HL-60 (cell line): Measurements from ENCODE around the gene ZNF761.

Experiments used
- DNase-seq, 2 experiments: peaks; one replicate each; pipeline ENCODE4 v3.0.0-alpha.2; 2010 to 2020; ENCODE audit warnings: low read depth in 1 of 2, low spot score in 1 of 2
- H3K27ac ChIP-seq: fragments of 250-450 bp; sonication (Bioruptor Pico); replicated peaks from 2 replicates; pipeline ENCODE4 v1.5.1; 2020; ENCODE audit warnings: mild to moderate bottlenecking, moderate library complexity
- H3K27me3 ChIP-seq: fragments of 250-450 bp; sonication (Bioruptor Pico); 2 replicates; pipeline ENCODE4 v1.5.1; 2021; ENCODE audit warnings: mild to moderate bottlenecking, moderate library complexity; ENCODE audit not compliant: insufficient read depth, poor library complexity, severe bottlenecking
- H3K4me3 ChIP-seq: replicated peaks from 2 replicates; pipeline ENCODE4 v1.5.1; 2011; ENCODE audit warnings: mild to moderate bottlenecking, control low read depth, low read length; ENCODE audit not compliant: insufficient read depth
- GABPA ChIP-seq: IDR thresholded peaks from 2 replicates; pipeline ENCODE4 v1.6.1; 2012; ENCODE audit warnings: low read depth
- POLR2AphosphoS5 ChIP-seq: IDR thresholded peaks from 2 replicates; pipeline ENCODE4 v1.6.1; 2012; ENCODE audit warnings: low read depth
- SPI1 ChIP-seq: IDR thresholded peaks from 2 replicates; pipeline ENCODE4 v1.6.1; 2012; ENCODE audit warnings: low read depth, mild to moderate bottlenecking, borderline replicate concordance
- long read RNA-seq: library from polyadenylated mRNA; unstranded; transcript quantifications from one replicate; pipeline ENCODE4 v2.0.0, GENCODE V29; 2020
- TF ChIP-seq, protein P1 (sequence below): IDR thresholded peaks from one replicate; pipeline ENCODE4 v1.5.1; 2011; ENCODE audit warnings: low read length, control low read depth, inconsistent platforms; ENCODE audit not compliant: insufficient read depth
- TF ChIP-seq, protein P2 (sequence below): IDR thresholded peaks from 2 replicates; pipeline ENCODE4 v1.6.1; 2012; ENCODE audit warnings: low read depth; ENCODE audit not compliant: insufficient replicate concordance

The ZNF761 gene
- long read RNA-seq, partial matches to known transcripts: 1 of 7 reads
- long read RNA-seq, other reads (novel, unspliced or antisense): 6 of 7 reads

DNA sequence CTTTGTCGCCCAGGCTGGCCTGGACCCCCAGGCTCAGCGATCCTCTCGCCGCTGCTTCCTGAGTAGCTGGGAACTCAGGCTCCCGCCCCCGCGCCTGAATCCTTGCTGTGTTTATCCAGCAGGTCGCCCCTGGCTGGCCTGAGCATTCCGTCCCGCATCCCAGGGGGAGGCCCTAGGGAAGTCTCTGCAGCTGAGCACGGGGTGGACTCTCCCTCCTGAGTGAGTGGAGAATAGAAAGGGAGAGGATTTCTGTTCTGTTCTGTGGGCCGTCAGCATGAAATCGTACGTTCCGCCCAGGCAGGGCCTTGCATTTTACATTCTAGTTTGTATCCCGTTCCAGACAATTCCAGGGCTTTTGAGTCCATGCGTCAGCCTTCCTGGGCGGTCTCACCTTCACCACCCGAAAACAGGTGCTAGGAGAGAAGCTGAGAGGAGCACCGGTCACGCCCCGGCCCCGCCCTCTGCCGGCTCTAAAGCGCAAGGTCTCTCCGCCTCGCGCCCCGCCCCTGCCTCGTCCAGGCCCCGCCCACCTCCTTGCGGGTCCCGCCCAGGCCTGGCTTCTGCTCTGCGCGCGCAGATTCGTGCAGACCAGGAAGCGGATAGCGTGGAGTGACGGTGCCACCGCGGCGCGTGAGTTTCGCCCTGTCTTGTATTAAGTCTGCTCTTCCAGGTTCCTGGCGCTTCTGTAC, at the start of gene ZNF761:
ZNF761 (plus strand) TSS at position 586 of the 689 bp plus-strand sequence. CDS start 15,285 bp downstream, outside the sequence.
- Histone ChIP-seq H3K27me3 (no peaks in the 10 kb centered on the region), H3K27ac (peak within 1 kb of the TSS; percentile 85), H3K4me3 (peak within 1 kb of the TSS; percentile 81)
- peak; percentile 87 to 93 for DNase-seq
- TF ChIP-seq GABPA (no peak), POLR2AphosphoS5 (peak; percentile 83)

- H3K27me3 ChIP-seq: no peaks in the 10 kb centered on the region
- no peak for DNase-seq
- TF ChIP-seq, protein P1, sequence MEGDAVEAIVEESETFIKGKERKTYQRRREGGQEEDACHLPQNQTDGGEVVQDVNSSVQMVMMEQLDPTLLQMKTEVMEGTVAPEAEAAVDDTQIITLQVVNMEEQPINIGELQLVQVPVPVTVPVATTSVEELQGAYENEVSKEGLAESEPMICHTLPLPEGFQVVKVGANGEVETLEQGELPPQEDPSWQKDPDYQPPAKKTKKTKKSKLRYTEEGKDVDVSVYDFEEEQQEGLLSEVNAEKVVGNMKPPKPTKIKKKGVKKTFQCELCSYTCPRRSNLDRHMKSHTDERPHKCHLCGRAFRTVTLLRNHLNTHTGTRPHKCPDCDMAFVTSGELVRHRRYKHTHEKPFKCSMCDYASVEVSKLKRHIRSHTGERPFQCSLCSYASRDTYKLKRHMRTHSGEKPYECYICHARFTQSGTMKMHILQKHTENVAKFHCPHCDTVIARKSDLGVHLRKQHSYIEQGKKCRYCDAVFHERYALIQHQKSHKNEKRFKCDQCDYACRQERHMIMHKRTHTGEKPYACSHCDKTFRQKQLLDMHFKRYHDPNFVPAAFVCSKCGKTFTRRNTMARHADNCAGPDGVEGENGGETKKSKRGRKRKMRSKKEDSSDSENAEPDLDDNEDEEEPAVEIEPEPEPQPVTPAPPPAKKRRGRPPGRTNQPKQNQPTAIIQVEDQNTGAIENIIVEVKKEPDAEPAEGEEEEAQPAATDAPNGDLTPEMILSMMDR: no peak
- no peak for TF ChIP-seq GABPA
- TF ChIP-seq SPI1: no peak
- TF ChIP-seq POLR2AphosphoS5: no peak
- TF ChIP-seq, protein P2, sequence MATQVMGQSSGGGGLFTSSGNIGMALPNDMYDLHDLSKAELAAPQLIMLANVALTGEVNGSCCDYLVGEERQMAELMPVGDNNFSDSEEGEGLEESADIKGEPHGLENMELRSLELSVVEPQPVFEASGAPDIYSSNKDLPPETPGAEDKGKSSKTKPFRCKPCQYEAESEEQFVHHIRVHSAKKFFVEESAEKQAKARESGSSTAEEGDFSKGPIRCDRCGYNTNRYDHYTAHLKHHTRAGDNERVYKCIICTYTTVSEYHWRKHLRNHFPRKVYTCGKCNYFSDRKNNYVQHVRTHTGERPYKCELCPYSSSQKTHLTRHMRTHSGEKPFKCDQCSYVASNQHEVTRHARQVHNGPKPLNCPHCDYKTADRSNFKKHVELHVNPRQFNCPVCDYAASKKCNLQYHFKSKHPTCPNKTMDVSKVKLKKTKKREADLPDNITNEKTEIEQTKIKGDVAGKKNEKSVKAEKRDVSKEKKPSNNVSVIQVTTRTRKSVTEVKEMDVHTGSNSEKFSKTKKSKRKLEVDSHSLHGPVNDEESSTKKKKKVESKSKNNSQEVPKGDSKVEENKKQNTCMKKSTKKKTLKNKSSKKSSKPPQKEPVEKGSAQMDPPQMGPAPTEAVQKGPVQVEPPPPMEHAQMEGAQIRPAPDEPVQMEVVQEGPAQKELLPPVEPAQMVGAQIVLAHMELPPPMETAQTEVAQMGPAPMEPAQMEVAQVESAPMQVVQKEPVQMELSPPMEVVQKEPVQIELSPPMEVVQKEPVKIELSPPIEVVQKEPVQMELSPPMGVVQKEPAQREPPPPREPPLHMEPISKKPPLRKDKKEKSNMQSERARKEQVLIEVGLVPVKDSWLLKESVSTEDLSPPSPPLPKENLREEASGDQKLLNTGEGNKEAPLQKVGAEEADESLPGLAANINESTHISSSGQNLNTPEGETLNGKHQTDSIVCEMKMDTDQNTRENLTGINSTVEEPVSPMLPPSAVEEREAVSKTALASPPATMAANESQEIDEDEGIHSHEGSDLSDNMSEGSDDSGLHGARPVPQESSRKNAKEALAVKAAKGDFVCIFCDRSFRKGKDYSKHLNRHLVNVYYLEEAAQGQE: no peak
- no peak overlapping the region for H3K27ac ChIP-seq
- no peak overlapping the region for H3K4me3 ChIP-seq
These were observed 43.6 kb upstream of the ZNF761 start for GRCh38 chr19:53388168-53388567.

GRCh38 chr19:53388904-53389303, 42.9 kb upstream of the ZNF761 start:
- TF ChIP-seq, protein P2: no peak
- TF ChIP-seq GABPA: no peak
- TF ChIP-seq, protein P1: no peak
- no peak for TF ChIP-seq POLR2AphosphoS5
- no peak for TF ChIP-seq SPI1
- Histone ChIP-seq H3K27me3 (no peaks in the 10 kb centered on the region), H3K27ac (no peak overlapping the region), H3K4me3 (no peak overlapping the region)
- no peak for DNase-seq

DNA sequence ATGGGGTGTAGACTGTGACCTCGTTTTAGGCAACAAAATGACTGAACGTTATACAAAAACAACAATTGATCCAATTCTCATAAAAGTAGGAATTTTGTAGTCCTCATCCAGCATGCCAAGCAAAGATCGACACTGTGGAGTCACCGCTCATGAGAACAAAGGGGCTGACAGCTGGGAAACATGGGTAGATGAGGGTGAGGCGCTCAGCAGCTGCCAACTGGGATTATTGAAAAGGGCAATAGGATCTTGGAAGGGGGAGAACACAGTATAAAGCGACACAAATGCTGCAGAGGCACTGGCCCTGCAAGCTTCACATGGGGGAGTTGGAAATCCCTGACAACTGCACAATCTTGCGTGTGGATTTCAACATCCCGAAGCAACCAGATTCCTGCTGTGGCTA, 42.2 kb upstream of the ZNF761 start:
- H3K4me3 ChIP-seq: no peak overlapping the region
- no peak for DNase-seq
- H3K27ac ChIP-seq: no peak overlapping the region
- no peak for TF ChIP-seq POLR2AphosphoS5
- no peak for TF ChIP-seq GABPA
- TF ChIP-seq, protein P2: no peak
- TF ChIP-seq SPI1: no peak
- TF ChIP-seq, protein P1: no peak
- H3K27me3 ChIP-seq: no peaks in the 10 kb centered on the region
